DMS153 (cell line): ENCODE measurements around the gene C16orf82.

Experiments
- DNase-seq: peaks from one replicate; lab custom pipeline; 2025; lab: John Stamatoyannopoulos, UW

The C16orf82 gene

GRCh38 chr16:27088216-27088615 is 21.5 kb downstream of the C16orf82 start:
- no peak for DNase-seq

- DNase-seq: no peak
Observed at GRCh38 chr16:27096375-27096774, 29.6 kb downstream of the C16orf82 start.

GRCh38 chr16:27097800-27098230 is 31.1 kb downstream of the C16orf82 start:
- no peak for DNase-seq

- no peak for DNase-seq
Observed at GRCh38 chr16:27098366-27099049, 31.8 kb downstream of the C16orf82 start.

- DNase-seq: no peak
Observed at GRCh38 chr16:27102701-27103575, 36.2 kb downstream of the C16orf82 start.

GRCh38 chr16:27103954-27104353 is 37.2 kb downstream of the C16orf82 start:
- no peak for DNase-seq

- no peak for DNase-seq
Observed at GRCh38 chr16:27106305-27106704, 39.6 kb downstream of the C16orf82 start.

GRCh38 chr16:27107185-27107592 is 40.5 kb downstream of the C16orf82 start:
- DNase-seq: no peak

GRCh38 chr16:27108051-27108770 is 41.5 kb downstream of the C16orf82 start:
- DNase-seq: no peak

- DNase-seq: no peak
Observed at GRCh38 chr16:27108826-27109665, 42.3 kb downstream of the C16orf82 start.

- DNase-seq: peak; percentile 34
Observed at GRCh38 chr16:27109666-27110523, 43.2 kb downstream of the C16orf82 start.

GRCh38 chr16:27110524-27110896 is 43.8 kb downstream of the C16orf82 start:
- DNase-seq: no peak

- no peak for DNase-seq
Observed at GRCh38 chr16:27111486-27111885, 44.8 kb downstream of the C16orf82 start.

GRCh38 chr16:27112093-27112811 is 45.5 kb downstream of the C16orf82 start:
- no peak for DNase-seq

- no peak for DNase-seq
Observed at GRCh38 chr16:27113341-27113841, 46.7 kb downstream of the C16orf82 start.

- DNase-seq: no peak
Observed at GRCh38 chr16:27114006-27114405, 47.3 kb downstream of the C16orf82 start.

GRCh38 chr16:27118526-27118925 is 51.8 kb downstream of the C16orf82 start:
- DNase-seq: no peak
